CD4-positive, alpha-beta T cell treated with Interferon alpha-2 for 1 hour (primary cell): ENCODE results near the gene LCE6A.
A peak's percentile ranks its signal among the peaks of the same experiment; 100 is the strongest.

ENCODE experiments used
- DNase-seq, 2 donors: peaks; one replicate each; pipeline ENCODE4 v3.0.0-alpha.2; 2020 to 2022

The LCE6A gene

GRCh38 chr1:152842556-152842955 lies at the start of gene LCE6A:
Gene LCE6A (plus strand): TSS chr1:152842856. CDS start chr1:152843521, 665 bp downstream.
- DNase-seq: no peak

GRCh38 chr1:152795686-152796085 lies 47.0 kb upstream of the LCE6A start:
- no peak for DNase-seq

GRCh38 chr1:152796421-152796820 lies 46.2 kb upstream of the LCE6A start, which contains the start of gene LCE1D:
Gene LCE1D (plus strand): TSS chr1:152796721. CDS start chr1:152797795, 1,074 bp downstream.
- no peak for DNase-seq

DNA sequence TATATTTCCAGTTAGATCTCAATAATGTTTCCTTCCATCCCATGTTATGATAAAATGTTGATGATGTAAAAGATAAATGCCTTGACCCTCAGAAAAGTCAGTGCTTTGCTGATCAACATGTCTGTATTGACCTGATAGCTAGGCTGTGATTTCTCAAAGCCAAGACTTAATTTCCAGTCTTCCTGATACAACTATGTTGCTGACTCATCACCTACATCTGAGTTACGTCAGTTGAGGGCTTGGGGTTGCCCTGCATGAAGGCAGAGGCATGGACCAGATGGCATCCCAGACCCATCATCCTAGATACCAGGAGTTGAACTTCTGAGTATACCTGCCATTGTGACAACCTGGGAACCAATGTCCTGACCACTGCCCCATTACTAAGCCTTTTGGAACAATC lies 41.3 kb upstream of the LCE6A start:
- DNase-seq: no peak

DNA sequence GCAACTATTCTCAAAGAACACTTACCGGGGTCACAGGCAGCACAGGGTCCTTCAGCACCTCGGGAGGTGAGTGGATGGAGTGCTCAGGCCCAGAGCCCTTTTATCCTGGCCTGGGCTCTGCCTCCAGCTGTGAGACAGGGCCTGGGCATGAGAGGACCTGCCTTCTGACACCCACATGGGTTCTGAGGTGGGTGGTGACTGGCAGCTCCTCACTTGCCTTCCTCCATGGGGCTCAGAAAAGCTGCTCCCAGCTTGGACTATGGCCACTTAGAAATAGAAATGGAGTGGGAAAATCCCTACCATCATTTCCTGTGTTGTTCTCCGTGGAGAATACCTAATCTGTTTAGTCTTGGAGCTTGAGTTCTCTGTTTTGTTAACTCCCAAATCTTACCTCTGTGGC lies 36.1 kb upstream of the LCE6A start, which contains the start of gene LCE1C:
LCE1C (minus strand) TSS at position 76 of the 400 bp plus-strand sequence. CDS start 1,173 bp downstream, outside the sequence.
- DNase-seq: no peak

- no peak for DNase-seq
Measured at GRCh38 chr1:152811050-152811449, 31.6 kb upstream of the LCE6A start.

DNA sequence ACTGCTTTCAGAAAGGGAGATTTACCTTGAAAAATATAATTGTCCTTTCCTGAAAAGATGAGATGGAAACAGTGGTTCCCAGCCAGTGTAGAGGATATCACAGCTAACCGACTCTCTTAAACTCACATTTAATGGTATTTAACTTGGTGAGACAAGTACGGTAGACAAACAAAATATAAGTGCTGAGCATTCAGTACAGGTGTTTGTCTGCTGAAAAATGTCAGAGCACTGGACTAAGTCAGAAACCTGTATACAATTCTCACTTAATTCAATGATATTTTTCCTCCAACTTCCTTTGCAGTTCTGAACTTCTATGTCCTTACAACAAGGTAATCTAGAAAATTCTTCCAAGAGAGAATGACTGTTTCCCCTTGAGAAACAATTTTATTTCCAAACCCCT lies 31.0 kb upstream of the LCE6A start, which contains the start of gene LCE1B:
LCE1B (plus strand) TSS at position 301 of the 400 bp plus-strand sequence. CDS start 476 bp downstream, outside the sequence.
- DNase-seq: no peak

DNA sequence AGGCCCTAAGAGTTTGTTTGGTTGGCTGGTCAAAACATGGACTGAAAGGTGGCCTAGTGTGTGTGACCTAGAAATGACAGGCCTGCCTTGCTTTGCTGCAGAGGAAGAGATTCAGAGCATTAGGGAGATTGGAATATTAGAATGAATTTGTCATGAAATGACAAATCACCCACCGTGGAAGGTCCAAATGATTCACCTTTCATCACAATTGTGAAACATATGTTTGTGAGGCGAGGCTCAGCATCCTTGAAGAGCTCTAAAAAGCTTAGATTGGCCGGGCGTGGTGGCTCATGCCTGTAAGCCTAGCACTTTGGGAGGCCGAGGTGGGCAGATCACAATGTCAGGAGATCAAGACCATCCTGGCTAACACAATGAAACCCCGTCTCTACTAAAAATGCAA lies 25.3 kb upstream of the LCE6A start:
- DNase-seq: no peak

DNA sequence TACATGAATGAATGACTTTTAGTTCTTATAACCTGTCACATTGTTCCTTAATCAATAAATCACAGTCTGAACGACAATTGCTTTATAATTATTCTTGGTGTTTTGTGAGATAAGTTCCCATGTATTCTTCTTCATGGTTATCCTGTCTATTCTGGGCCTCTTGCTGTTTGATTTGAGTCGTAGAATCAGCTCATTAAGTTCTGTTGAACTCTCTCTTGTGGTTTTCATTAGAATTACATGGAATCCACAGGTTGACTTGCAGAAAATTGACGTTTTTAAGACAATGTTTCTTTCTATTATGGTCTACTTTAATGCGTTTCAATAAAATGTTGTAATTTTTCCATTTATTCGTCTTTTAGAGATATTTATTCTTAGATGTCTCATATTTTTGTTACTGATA lies 19.4 kb upstream of the LCE6A start:
- no peak for DNase-seq

GRCh38 chr1:152824964-152825363 lies 17.7 kb upstream of the LCE6A start:
- DNase-seq: no peak

- no peak for DNase-seq
Measured at GRCh38 chr1:152827173-152827572, 15.5 kb upstream of the LCE6A start, which contains the start of gene LCE1A. Gene LCE1A (plus strand): TSS chr1:152827473. CDS start chr1:152827473, 0 bp downstream.

- no peak for DNase-seq
Measured at GRCh38 chr1:152836870-152837269, 5.8 kb upstream of the LCE6A start.

DNA sequence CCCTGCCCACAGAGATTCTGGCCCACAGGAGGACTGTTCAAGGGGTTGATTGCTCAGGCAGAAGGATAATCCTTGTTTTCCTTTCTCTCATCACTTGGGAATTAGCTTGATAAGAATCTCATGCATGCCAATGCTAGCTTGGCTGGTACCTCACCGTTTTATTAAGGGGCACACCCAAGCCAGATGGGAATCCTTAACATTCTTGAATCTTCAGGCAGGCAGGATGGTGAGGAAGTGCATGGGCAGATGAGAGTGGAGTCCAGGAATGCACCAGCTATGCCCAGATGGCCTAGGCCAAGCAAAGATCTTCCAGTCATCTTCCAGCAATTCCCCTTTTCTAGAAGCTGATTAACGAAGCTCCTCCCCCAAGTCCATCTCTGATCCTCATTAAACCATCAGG lies 13.0 kb downstream of the LCE6A start:
- DNase-seq: no peak

DNA sequence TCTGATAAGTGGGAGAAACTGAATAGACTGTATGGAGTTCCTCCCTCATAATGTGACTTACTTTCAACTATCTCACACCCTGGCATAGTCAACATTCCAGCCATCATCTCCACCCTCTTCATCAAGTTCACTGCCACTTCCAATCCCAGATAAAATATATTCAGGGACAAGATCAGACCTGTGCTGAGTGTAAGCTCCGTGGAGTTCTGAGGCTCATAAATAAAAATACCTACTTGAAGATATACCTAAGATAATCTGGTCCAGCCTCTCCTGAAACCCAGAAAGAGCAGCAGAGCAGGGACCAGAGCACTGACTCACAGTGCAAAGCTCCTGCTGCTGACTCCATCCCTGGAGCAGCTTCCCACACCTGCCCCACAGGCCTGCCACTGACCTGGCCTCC lies 15.4 kb downstream of the LCE6A start:
- no peak for DNase-seq

GRCh38 chr1:152859696-152860095 lies 17.0 kb downstream of the LCE6A start, which contains the start of gene LCE7A:
Gene LCE7A (plus strand): TSS chr1:152859996. CDS start chr1:152860698, 702 bp downstream.
- no peak for DNase-seq

GRCh38 chr1:152860129-152860528 lies 17.5 kb downstream of the LCE6A start:
- no peak for DNase-seq

GRCh38 chr1:152861374-152861773 lies 18.7 kb downstream of the LCE6A start:
- no peak for DNase-seq

- no peak for DNase-seq
Measured at GRCh38 chr1:152864443-152864842, 21.8 kb downstream of the LCE6A start.

DNA sequence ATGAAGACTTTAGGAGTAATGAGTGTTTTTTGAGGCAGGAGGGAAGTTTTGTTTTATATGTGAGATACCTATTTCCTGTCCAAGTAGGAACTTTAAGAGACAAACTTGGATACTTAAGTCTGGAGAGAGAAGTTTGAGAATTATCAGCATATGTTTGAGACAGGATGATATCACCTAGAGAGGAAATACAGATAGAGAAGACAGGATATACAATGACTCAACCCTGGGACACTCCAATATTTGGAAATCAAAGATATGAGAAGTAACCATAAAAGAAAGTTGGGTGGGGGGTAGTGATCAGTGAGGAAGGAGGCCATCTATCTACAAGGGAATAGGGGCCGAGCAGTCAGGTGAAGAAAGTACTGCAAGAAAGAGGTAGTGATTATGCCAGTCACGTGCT lies 23.7 kb downstream of the LCE6A start:
- DNase-seq: no peak

DNA sequence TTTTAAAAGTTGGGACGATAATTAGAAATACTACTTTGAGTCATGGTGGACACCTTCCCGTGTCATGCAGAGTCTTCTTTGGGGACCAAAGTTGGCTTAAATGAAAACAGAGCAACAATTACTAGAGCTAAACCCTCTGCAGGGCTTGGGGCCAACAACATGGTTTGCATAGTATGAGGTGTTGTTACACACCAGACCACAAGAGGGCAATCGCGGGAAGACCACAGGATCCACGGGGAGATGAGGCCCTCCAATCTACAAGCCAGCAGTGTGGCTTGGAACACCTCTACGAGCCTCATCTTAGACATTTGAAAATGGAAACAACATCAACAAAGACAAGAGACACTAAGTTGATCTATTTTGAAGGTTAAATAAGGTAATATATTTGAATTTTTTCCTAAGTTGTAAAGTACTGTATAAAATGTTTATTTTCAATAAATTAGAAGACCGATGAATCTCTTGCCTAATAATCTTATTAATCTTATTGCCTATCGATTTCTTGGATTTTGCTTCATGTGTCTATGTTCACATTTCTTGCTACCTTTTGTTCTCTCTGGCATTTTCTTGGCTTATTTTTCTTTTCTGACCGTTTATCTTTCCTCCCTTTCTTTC lies 27.3 kb downstream of the LCE6A start:
- peak; percentile 15 to 57 for DNase-seq

DNA sequence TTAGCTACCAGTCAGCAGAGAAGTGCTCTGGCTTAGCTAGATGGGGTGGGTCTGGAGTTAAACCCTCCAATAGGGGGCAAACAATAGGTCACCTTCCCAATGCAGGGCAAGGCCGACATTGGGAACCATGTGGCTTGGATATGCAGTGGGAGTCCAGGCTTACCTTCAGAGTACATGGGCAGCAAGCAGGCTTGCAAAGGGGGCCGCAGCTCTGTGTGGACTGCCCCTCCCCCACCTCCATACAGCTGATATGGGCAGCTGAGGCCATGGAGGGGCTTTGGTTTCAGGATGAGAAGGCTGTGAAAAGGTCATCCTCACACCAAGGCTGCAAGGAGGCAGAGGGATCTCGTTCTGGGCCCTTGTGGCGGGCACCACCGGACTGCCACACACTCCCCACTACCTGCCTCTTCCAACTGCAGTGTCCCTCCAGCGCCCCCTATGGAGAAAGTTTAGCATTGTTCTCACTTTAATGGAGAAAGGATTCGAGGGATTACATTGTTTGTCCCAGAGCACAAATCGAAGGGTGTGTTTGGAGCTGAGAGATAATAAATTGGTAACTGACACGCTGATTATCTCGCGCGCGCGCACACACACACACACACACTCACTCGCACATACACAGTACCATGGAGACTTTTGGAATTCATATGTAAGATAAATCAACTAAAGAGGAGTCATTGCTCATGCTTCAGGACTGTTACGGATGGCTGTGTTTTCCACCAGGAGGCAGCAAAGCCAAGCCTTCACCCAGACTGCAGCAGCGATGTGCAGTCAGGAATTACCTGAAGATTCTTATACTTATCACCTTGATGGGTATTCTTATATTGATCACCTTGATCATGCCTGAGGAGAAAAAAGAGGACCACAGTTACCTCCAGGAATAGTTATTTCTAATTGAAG lies 28.4 kb downstream of the LCE6A start:
- DNase-seq: no peak

DNA sequence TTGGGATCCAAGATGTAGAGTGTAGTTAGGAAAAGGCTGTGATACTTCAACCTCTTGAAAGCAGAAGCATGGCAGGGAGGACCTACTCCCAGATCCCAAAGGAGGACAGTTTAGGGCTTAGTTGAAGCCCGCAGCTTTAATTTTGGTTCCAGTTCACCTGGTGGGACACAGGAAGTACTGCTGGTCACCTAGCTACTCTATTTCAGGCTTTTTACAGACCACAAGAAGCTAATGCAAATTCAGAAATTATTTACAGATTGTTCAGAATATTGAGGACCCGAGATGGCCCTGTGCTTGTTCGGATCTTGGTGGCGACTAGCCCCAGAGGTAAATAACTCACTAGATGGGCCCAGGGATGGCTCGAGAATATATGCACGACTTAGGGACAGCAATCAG lies 29.1 kb downstream of the LCE6A start:
- no peak for DNase-seq

DNA sequence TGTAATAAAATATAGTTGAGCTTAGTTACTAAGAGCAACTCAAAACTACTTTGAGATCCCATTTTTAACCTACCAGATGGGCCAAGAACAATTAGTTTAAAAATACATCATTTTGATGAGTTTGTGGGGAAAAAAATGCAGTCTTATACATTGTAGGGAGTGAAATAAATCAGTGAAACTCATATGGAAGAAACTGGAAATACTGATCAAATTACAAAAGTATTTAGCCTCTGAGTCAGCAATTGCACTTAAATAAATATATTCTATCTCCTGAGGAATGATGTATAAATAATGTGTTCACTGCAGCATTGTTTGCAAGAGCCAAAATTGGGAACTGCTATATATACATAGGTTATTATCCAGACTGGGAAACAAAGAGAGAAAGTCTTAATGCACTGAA lies 30.8 kb downstream of the LCE6A start:
- no peak for DNase-seq

- no peak for DNase-seq
Measured at GRCh38 chr1:152876827-152877226, 34.2 kb downstream of the LCE6A start.
